ENCODE results near the gene PHYKPL.

Gene PHYKPL

GRCh38 chr5:178267876-178268275 is 35.3 kb upstream of the PHYKPL start:
- Histone ChIP-seq H3K4me3 (no peak overlapping the region), H3K27ac (no peak overlapping the region), H3K36me3 (ENCODE audit: insufficient read depth, low read length) (no peaks in the 10 kb centered on the region), H3K9me3 (ENCODE audit: low read depth, low read length) (no peaks in the 10 kb centered on the region), H3K9ac (ENCODE audit: insufficient read length) (no peak overlapping the region)
- DNase-seq (ENCODE audit: low read depth, low spot score), result no peak
- TF ChIP-seq FOXP2 (optimal IDR thresholded peaks at IDR 0.05; ENCODE audit: control extremely low read depth, extremely low read length, insufficient read depth), result no peak
- no peak for TF ChIP-seq EZH2 (IDR thresholded peaks at IDR 0.05)
- TF ChIP-seq POLR2AphosphoS5 (IDR thresholded peaks at IDR 0.05; ENCODE audit: borderline replicate concordance, low read depth, low read length), result no peak

GRCh38 chr5:178267245-178267644 is 34.6 kb upstream of the PHYKPL start:
- DNase-seq (ENCODE audit: low read depth, low spot score), result no peak
- Histone ChIP-seq H3K9me3 (ENCODE audit: low read depth, low read length) (no peaks in the 10 kb centered on the region), H3K27ac (no peak overlapping the region), H3K36me3 (ENCODE audit: insufficient read depth, low read length) (no peaks in the 10 kb centered on the region), H3K4me3 (no peak overlapping the region), H3K9ac (ENCODE audit: insufficient read length) (no peak overlapping the region)
- no peak for TF ChIP-seq FOXP2 (optimal IDR thresholded peaks at IDR 0.05; ENCODE audit: control extremely low read depth, extremely low read length, insufficient read depth)
- TF ChIP-seq EZH2 (IDR thresholded peaks at IDR 0.05), result no peak
- no peak for TF ChIP-seq POLR2AphosphoS5 (IDR thresholded peaks at IDR 0.05; ENCODE audit: borderline replicate concordance, low read depth, low read length)

- DNase-seq (ENCODE audit: low read depth, low spot score), result no peak
- TF ChIP-seq POLR2AphosphoS5 (IDR thresholded peaks at IDR 0.05; ENCODE audit: borderline replicate concordance, low read depth, low read length), result no peak
- no peak for TF ChIP-seq FOXP2 (optimal IDR thresholded peaks at IDR 0.05; ENCODE audit: control extremely low read depth, extremely low read length, insufficient read depth)
- no peak for TF ChIP-seq EZH2 (IDR thresholded peaks at IDR 0.05)
- Histone ChIP-seq H3K27ac (no peak overlapping the region), H3K9ac (ENCODE audit: insufficient read length) (no peak overlapping the region), H3K36me3 (ENCODE audit: insufficient read depth, low read length) (no peaks in the 10 kb centered on the region), H3K4me3 (no peak overlapping the region), H3K9me3 (ENCODE audit: low read depth, low read length) (no peaks in the 10 kb centered on the region)
These were observed 34.0 kb upstream of the PHYKPL start for GRCh38 chr5:178266581-178266980.

- Histone ChIP-seq H3K36me3 (ENCODE audit: insufficient read depth, low read length) (no peaks in the 10 kb centered on the region), H3K9me3 (ENCODE audit: low read depth, low read length) (no peaks in the 10 kb centered on the region), H3K9ac (ENCODE audit: insufficient read length) (no peak overlapping the region), H3K27ac (no peak overlapping the region), H3K4me3 (no peak overlapping the region)
- TF ChIP-seq FOXP2 (optimal IDR thresholded peaks at IDR 0.05; ENCODE audit: control extremely low read depth, extremely low read length, insufficient read depth) (no peak), EZH2 (IDR thresholded peaks at IDR 0.05) (no peak), POLR2AphosphoS5 (IDR thresholded peaks at IDR 0.05; ENCODE audit: borderline replicate concordance, low read depth, low read length) (no peak)
- DNase-seq (ENCODE audit: low read depth, low spot score), result no peak
These were observed 33.1 kb upstream of the PHYKPL start for GRCh38 chr5:178265746-178266145.

- TF ChIP-seq EZH2 (IDR thresholded peaks at IDR 0.05), result no peak
- no peak for TF ChIP-seq POLR2AphosphoS5 (IDR thresholded peaks at IDR 0.05; ENCODE audit: borderline replicate concordance, low read depth, low read length)
- no peak for TF ChIP-seq FOXP2 (optimal IDR thresholded peaks at IDR 0.05; ENCODE audit: control extremely low read depth, extremely low read length, insufficient read depth)
- Histone ChIP-seq H3K36me3 (ENCODE audit: insufficient read depth, low read length) (no peaks in the 10 kb centered on the region), H3K9me3 (ENCODE audit: low read depth, low read length) (no peaks in the 10 kb centered on the region), H3K27ac (no peak overlapping the region), H3K9ac (ENCODE audit: insufficient read length) (no peak overlapping the region), H3K4me3 (no peak overlapping the region)
- DNase-seq (ENCODE audit: low read depth, low spot score), result no peak
These were observed 31.4 kb upstream of the PHYKPL start for GRCh38 chr5:178264044-178264443.

GRCh38 chr5:178261666-178262600 is 29.3 kb upstream of the PHYKPL start:
- H3K36me3 ChIP-seq (ENCODE audit: insufficient read depth, low read length), result no peaks in the 10 kb centered on the region
- TF ChIP-seq EZH2 (IDR thresholded peaks at IDR 0.05) (no peak), FOXP2 (optimal IDR thresholded peaks at IDR 0.05; ENCODE audit: control extremely low read depth, extremely low read length, insufficient read depth) (no peak), POLR2AphosphoS5 (IDR thresholded peaks at IDR 0.05; ENCODE audit: borderline replicate concordance, low read depth, low read length) (no peak)
- H3K27ac ChIP-seq, result no peak overlapping the region
- no peak for DNase-seq (ENCODE audit: low read depth, low spot score)
- H3K9me3 ChIP-seq (ENCODE audit: low read depth, low read length), result no peaks in the 10 kb centered on the region
- H3K9ac ChIP-seq (ENCODE audit: insufficient read length), result no peak overlapping the region
- no peak overlapping the region for H3K4me3 ChIP-seq

GRCh38 chr5:178259623-178260536 is 27.3 kb upstream of the PHYKPL start:
- Histone ChIP-seq H3K9ac (ENCODE audit: insufficient read length) (no peak overlapping the region), H3K9me3 (ENCODE audit: low read depth, low read length) (no peaks in the 10 kb centered on the region), H3K4me3 (no peak overlapping the region), H3K36me3 (ENCODE audit: insufficient read depth, low read length) (no peaks in the 10 kb centered on the region), H3K27ac (no peak overlapping the region)
- DNase-seq (ENCODE audit: low read depth, low spot score), result no peak
- TF ChIP-seq FOXP2 (optimal IDR thresholded peaks at IDR 0.05; ENCODE audit: control extremely low read depth, extremely low read length, insufficient read depth) (no peak), POLR2AphosphoS5 (IDR thresholded peaks at IDR 0.05; ENCODE audit: borderline replicate concordance, low read depth, low read length) (no peak)

- no peak overlapping the region for H3K9ac ChIP-seq (ENCODE audit: insufficient read length)
- no peaks in the 10 kb centered on the region for H3K9me3 ChIP-seq (ENCODE audit: low read depth, low read length)
- no peaks in the 10 kb centered on the region for H3K36me3 ChIP-seq (ENCODE audit: insufficient read depth, low read length)
- no peak overlapping the region for H3K27ac ChIP-seq
- no peak overlapping the region for H3K4me3 ChIP-seq
- no peak for DNase-seq (ENCODE audit: low read depth, low spot score)
- TF ChIP-seq FOXP2 (optimal IDR thresholded peaks at IDR 0.05; ENCODE audit: control extremely low read depth, extremely low read length, insufficient read depth) (no peak), EZH2 (IDR thresholded peaks at IDR 0.05) (no peak), POLR2AphosphoS5 (IDR thresholded peaks at IDR 0.05; ENCODE audit: borderline replicate concordance, low read depth, low read length) (no peak)
These were observed 25.0 kb upstream of the PHYKPL start for GRCh38 chr5:178257650-178258049.

All from SK-N-MC (cell line).